ENCODE measurements around the gene KRT73. TPM values are rescaled to one million over a fixed set of nuclear protein-coding genes. Genes with fewer than 3 reads are reported as not detected.
A peak's percentile ranks its signal among the peaks of the same experiment; 100 is the strongest.

The KRT73 gene
- total RNA-seq, 3 donors from 2014 or later (not counting 1 experiment from before 2014, with no cell fraction given): 12.4 to 92.9 (median 23.3) TPM

DNA sequence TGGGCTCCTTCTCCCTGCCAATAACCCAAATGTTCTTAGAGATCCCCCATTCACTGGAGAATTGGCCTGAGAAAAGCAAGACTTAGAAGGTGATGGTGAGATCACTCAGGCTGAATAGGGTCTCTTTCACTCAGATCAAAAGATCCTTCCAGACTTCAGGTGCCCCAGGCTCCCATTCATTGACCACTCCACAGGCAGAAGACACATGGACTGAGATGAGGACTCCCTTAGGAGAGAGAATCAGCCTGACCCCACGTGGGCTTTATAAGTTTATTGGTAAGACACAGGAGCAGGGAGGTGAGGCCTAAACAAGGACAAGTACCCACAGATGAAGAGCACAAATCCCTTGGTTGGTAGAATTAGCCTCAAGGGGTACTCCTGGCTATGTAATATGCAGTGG lies 11.0 kb downstream of the KRT73 start:
- Histone ChIP-seq H3K27ac (ENCODE audit: low read length) (no peak overlapping the region), H3K36me3 (ENCODE audit: control insufficient read depth, insufficient read depth, low read length) (no peaks in the 10 kb centered on the region), H3K9me3 (ENCODE audit: control insufficient read depth, insufficient read depth, low read length) (no peaks in the 10 kb centered on the region), H3K4me1 (ENCODE audit: control insufficient read depth, insufficient read depth, low read length) (peaks cover 22% of the 10 kb centered on the region), H3K27me3 (ENCODE audit: control insufficient read depth, insufficient read depth, low read length) (no peaks in the 10 kb centered on the region), H3K4me3 (ENCODE audit: low read length) (no peak overlapping the region)
- ATAC-seq: no peak
- no peak overlapping the region for H3K4me3 Mint-ChIP-seq
- no peak for DNase-seq
- TF ChIP-seq, protein P1, sequence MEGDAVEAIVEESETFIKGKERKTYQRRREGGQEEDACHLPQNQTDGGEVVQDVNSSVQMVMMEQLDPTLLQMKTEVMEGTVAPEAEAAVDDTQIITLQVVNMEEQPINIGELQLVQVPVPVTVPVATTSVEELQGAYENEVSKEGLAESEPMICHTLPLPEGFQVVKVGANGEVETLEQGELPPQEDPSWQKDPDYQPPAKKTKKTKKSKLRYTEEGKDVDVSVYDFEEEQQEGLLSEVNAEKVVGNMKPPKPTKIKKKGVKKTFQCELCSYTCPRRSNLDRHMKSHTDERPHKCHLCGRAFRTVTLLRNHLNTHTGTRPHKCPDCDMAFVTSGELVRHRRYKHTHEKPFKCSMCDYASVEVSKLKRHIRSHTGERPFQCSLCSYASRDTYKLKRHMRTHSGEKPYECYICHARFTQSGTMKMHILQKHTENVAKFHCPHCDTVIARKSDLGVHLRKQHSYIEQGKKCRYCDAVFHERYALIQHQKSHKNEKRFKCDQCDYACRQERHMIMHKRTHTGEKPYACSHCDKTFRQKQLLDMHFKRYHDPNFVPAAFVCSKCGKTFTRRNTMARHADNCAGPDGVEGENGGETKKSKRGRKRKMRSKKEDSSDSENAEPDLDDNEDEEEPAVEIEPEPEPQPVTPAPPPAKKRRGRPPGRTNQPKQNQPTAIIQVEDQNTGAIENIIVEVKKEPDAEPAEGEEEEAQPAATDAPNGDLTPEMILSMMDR (IDR thresholded peaks at IDR 0.05): no peak
- H3K27ac Mint-ChIP-seq: peak overlapping the region; percentile 8 to 52
- 54% methylated on average over 1 of the region's 1 CpG for WGBS (ENCODE audit: insufficient coverage)
- H3K9me3 Mint-ChIP-seq: no peaks in the 10 kb centered on the region
- peaks cover 0 to 9% of the 10 kb centered on the region in 2 donors for H3K27me3 Mint-ChIP-seq (ENCODE audit: low read depth in 2 of 2)
- H3K36me3 Mint-ChIP-seq: peaks cover 14% of the 10 kb centered on the region
- peaks cover 46 to 58% of the 10 kb centered on the region in 2 donors for H3K4me1 Mint-ChIP-seq
- intact Hi-C loops (cut with micrococcal nuclease): no loop called here

DNA sequence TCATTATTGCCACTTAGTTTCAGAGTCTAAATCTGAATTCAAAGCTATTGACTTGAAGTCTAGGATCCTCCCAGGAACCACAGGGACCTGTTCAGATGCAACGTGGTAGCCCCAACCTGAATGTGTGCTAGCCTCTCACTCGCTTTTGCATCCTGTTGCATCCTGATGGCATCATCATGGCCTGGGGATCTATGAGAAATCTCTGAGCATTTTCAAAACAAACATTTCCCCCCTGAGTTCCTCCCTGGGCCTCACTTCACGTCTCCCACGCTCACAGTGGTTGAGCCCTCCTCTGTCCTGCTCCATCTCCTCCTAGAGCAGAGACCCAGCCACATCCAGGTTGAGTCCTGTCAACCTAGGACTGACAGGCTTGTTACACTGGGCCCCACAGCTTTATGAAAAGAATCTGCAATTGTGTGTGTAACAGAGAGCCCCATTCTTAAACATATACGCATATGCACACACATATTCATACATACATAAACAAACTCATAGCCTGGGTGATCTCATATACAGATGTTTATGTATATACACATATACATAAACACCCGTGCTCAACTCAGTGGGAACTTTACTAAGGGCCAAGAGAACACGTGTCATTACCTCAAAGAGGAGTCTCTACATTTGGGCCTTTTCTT lies 11.7 kb downstream of the KRT73 start:
- peaks cover 14% of the 10 kb centered on the region for H3K36me3 Mint-ChIP-seq

DNA sequence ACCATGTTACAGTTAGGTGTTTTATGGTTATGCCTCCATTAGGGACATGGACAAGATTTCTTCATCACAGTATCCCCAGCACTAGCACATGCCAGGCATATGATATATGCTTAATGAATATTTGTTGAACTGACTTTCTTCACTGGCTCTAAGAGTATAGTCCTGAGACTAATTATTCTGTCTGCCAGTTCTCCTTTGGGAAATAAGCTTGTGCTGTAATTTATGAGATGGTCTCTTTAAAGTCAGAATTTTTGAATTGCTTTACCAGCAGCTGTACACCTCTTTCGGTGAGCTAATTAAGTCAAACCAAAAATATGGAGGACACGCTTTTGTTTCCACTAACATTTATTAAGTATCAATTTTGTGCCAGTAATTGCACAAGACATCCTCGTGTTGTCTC lies 12.3 kb downstream of the KRT73 start:
- H3K36me3 ChIP-seq (ENCODE audit: control insufficient read depth, insufficient read depth, low read length): no peaks in the 10 kb centered on the region
- H3K27ac ChIP-seq (ENCODE audit: low read length): no peak overlapping the region
- H3K9me3 ChIP-seq (ENCODE audit: control insufficient read depth, insufficient read depth, low read length): no peaks in the 10 kb centered on the region
- peaks cover 22% of the 10 kb centered on the region for H3K4me1 ChIP-seq (ENCODE audit: control insufficient read depth, insufficient read depth, low read length)
- no peaks in the 10 kb centered on the region for H3K9me3 Mint-ChIP-seq
- H3K36me3 Mint-ChIP-seq: peaks cover 14% of the 10 kb centered on the region
- H3K27ac Mint-ChIP-seq: peak overlapping the region in 1 of 2 donors; percentile 54
- TF ChIP-seq, protein P1 (IDR thresholded peaks at IDR 0.05): no peak
- no peak for DNase-seq
- H3K4me1 Mint-ChIP-seq: peaks cover 47 to 50% of the 10 kb centered on the region in 2 donors
- no peak overlapping the region for H3K4me3 Mint-ChIP-seq
- WGBS (ENCODE audit: insufficient coverage): 83% methylated on average over 3 of the region's 3 CpGs
- no peak for ATAC-seq
- H3K27me3 Mint-ChIP-seq (ENCODE audit: low read depth in 2 of 2): peaks cover 0 to 15% of the 10 kb centered on the region in 2 donors
- H3K4me3 ChIP-seq (ENCODE audit: low read length): no peak overlapping the region
- peaks cover 2% of the 10 kb centered on the region for H3K27me3 ChIP-seq (ENCODE audit: control insufficient read depth, insufficient read depth, low read length)
- intact Hi-C loops (cut with micrococcal nuclease): no loop called here

More for the DNA sequence above, 11.7 kb downstream of the KRT73 start:
- intact Hi-C loops (cut with micrococcal nuclease): no loop called here
- no peak overlapping the region for H3K4me3 Mint-ChIP-seq
- 88% methylated on average over 6 of the region's 7 CpGs for WGBS (ENCODE audit: insufficient coverage)
- DNase-seq (no peak), ATAC-seq (no peak)
- TF ChIP-seq, protein P1 (IDR thresholded peaks at IDR 0.05): no peak
- H3K27ac Mint-ChIP-seq: peak overlapping the region in 1 of 2 donors; percentile 52
- peaks cover 22% of the 10 kb centered on the region for H3K4me1 ChIP-seq (ENCODE audit: control insufficient read depth, insufficient read depth, low read length)
- H3K9me3 ChIP-seq (ENCODE audit: control insufficient read depth, insufficient read depth, low read length): no peaks in the 10 kb centered on the region
- H3K9me3 Mint-ChIP-seq: no peaks in the 10 kb centered on the region
- H3K27me3 ChIP-seq (ENCODE audit: control insufficient read depth, insufficient read depth, low read length): no peaks in the 10 kb centered on the region
- H3K4me1 Mint-ChIP-seq: peaks cover 49 to 54% of the 10 kb centered on the region in 2 donors
- no peak overlapping the region for H3K27ac ChIP-seq (ENCODE audit: low read length)
- H3K4me3 ChIP-seq (ENCODE audit: low read length): no peak overlapping the region
- H3K36me3 ChIP-seq (ENCODE audit: control insufficient read depth, insufficient read depth, low read length): no peaks in the 10 kb centered on the region
- H3K27me3 Mint-ChIP-seq (ENCODE audit: low read depth in 2 of 2): peaks cover 0 to 13% of the 10 kb centered on the region in 2 donors

DNA sequence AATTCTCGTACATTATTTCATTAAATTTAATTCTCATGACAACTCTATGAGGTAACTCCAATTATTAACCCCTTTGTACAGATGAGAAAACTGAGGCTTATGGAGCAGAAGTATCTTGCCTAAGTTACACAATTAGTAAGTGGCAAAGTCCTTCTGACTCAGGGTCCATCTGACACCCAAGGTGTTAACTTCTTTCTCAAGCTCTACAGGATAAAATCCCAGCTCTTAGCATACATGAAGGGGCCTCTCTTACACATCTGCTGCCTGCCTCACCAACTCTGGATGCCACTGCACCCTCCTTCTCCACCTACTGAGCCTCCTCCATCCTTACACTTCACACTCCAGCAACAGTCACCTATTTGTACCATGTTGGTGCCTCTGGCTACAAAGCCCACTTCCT lies 12.8 kb downstream of the KRT73 start:
- intact Hi-C loops (cut with micrococcal nuclease): no loop called here
- Mint-ChIP-seq H3K27me3 (ENCODE audit: low read depth in 2 of 2) (peaks cover 0 to 18% of the 10 kb centered on the region in 2 donors), H3K27ac (peak overlapping the region in 1 of 2 donors; percentile 54), H3K9me3 (no peaks in the 10 kb centered on the region), H3K4me1 (peaks cover 42 to 45% of the 10 kb centered on the region in 2 donors), H3K4me3 (no peak overlapping the region), H3K36me3 (peaks cover 14% of the 10 kb centered on the region)
- no peaks in the 10 kb centered on the region for H3K36me3 ChIP-seq (ENCODE audit: control insufficient read depth, insufficient read depth, low read length)
- peaks cover 6% of the 10 kb centered on the region for H3K27me3 ChIP-seq (ENCODE audit: control insufficient read depth, insufficient read depth, low read length)
- no peaks in the 10 kb centered on the region for H3K9me3 ChIP-seq (ENCODE audit: control insufficient read depth, insufficient read depth, low read length)
- DNase-seq (no peak), ATAC-seq (no peak)
- 100% methylated on average over 1 of the region's 1 CpG for WGBS (ENCODE audit: insufficient coverage)
- H3K4me1 ChIP-seq (ENCODE audit: control insufficient read depth, insufficient read depth, low read length): peaks cover 17% of the 10 kb centered on the region
- H3K27ac ChIP-seq (ENCODE audit: low read length): no peak overlapping the region
- H3K4me3 ChIP-seq (ENCODE audit: low read length): no peak overlapping the region
- TF ChIP-seq, protein P1 (IDR thresholded peaks at IDR 0.05): no peak

Measured in natural killer cell (primary cell).